B cell (primary cell): ENCODE measurements around the gene ARHGAP1. TPM values are rescaled to one million over a fixed set of nuclear protein-coding genes. Genes with fewer than 3 reads are reported as not detected.

Experiments used
- ATAC-seq: fragments of 200-7000 bp; cut with Tn5 transposase; one replicate; pipeline ENCODE4 v1.10.0; 2021; ENCODE audit warnings: low read depth, mild to moderate bottlenecking, moderate number of reproducible peaks, moderate library complexity
- CTCF ChIA-PET: fragments of 350-600 bp; sonication (Branson Sonifier 250); formaldehyde crosslinking; loops from one replicate; lab custom pipeline; 2021; ENCODE audit warnings: antibody characterized with exemption, inconsistent platforms; lab: Charles Lee
- POLR2A ChIA-PET: fragments of 350-600 bp; sonication (Branson Sonifier 250); formaldehyde crosslinking; loops from one replicate; lab custom pipeline; 2021; ENCODE audit warnings: antibody characterized with exemption; lab: Charles Lee
- DNase-seq: peaks from one replicate; pipeline ENCODE4 v3.0.0; 2013
- H2AFZ ChIP-seq: 2 replicates; pipeline ENCODE4 v1.6.1; 2012; ENCODE audit warnings: mild to moderate bottlenecking, low read depth, low read length; ENCODE audit not compliant: insufficient read depth, poor library complexity, severe bottlenecking
- H3K27ac ChIP-seq, 2 donors: 1 replicate in 1 of 2; 2 replicates in 1 of 2; pipeline ENCODE4 v1.5.1; 2012 to 2013; ENCODE audit warnings: low read length in 2 of 2, mild to moderate bottlenecking in 2 of 2, moderate library complexity in 1 of 2
- H3K27me3 ChIP-seq, 4 experiments: fragments of 200-600 bp in 1 of 4; sonication (generic) in 1 of 4; replicated peaks in 1 of 4; 1 replicate in 2 of 4; 2 replicates in 2 of 4; pipeline versions ENCODE4 v1.6.1 to v1.7.0; 2013 to 2016; ENCODE audit warnings: low read length in 3 of 4, mild to moderate bottlenecking in 2 of 4, mixed read lengths in 1 of 4, moderate library complexity in 1 of 4; ENCODE audit not compliant: insufficient read depth in 4 of 4, control insufficient read depth in 3 of 4; ENCODE audit errors: control extremely low read depth in 1 of 4
- H3K36me3 ChIP-seq, 2 experiments: replicated peaks in 1 of 2; 1 replicate in 1 of 2; 2 replicates in 1 of 2; pipeline versions ENCODE4 v1.6.1 to v1.7.1; 2013; ENCODE audit warnings: low read length in 1 of 2; ENCODE audit not compliant: insufficient read depth in 2 of 2, control insufficient read depth in 1 of 2; ENCODE audit errors: control extremely low read depth in 1 of 2, extremely low read depth in 1 of 2
- H3K4me1 ChIP-seq, 2 donors: fragments of 200-600 bp in 1 of 2; sonication (generic) in 1 of 2; 1 replicate in 1 of 2; 2 replicates in 1 of 2; pipeline versions ENCODE4 v1.5.1 to v1.6.1; 2013 to 2017; ENCODE audit warnings: low read length in 2 of 2; ENCODE audit not compliant: control insufficient read depth in 2 of 2, insufficient read depth in 2 of 2
- H3K4me2 ChIP-seq: replicated peaks from 2 replicates; pipeline ENCODE3; 2012; ENCODE audit warnings: mild to moderate bottlenecking, low read depth, low read length; ENCODE audit not compliant: poor library complexity, severe bottlenecking
- H3K4me3 ChIP-seq, 5 experiments: fragments of 200-600 bp in 1 of 5; sonication (generic) in 1 of 5; 1 replicate in 3 of 5; 2 replicates in 2 of 5; pipeline versions ENCODE4 v1.5.1 to v1.7.0; 2011 to 2016; ENCODE audit warnings: low read length in 4 of 5, mild to moderate bottlenecking in 4 of 5, low read depth in 2 of 5, control low read depth in 1 of 5, moderate library complexity in 1 of 5; ENCODE audit not compliant: insufficient read depth in 1 of 5; ENCODE audit errors: control extremely low read depth in 1 of 5, extremely low read depth in 1 of 5
- H3K79me2 ChIP-seq: fragments of 200-600 bp; sonication (generic); one replicate; pipeline ENCODE4 v1.6.0; 2016; ENCODE audit warnings: low read length; ENCODE audit not compliant: control insufficient read depth, insufficient read depth
- H3K9ac ChIP-seq: fragments of 200-600 bp; sonication (generic); 2 replicates; pipeline ENCODE4 v1.6.1; 2017; ENCODE audit warnings: mild to moderate bottlenecking, low read length, moderate library complexity
- H3K9me3 ChIP-seq, 3 donors: one replicate each; pipeline versions ENCODE4 v1.6.1 to v1.7.1; 2013; ENCODE audit warnings: low read length in 2 of 3; ENCODE audit not compliant: control insufficient read depth in 2 of 3, insufficient read depth in 1 of 3; ENCODE audit errors: control extremely low read depth in 1 of 3
- H4K20me1 ChIP-seq: 2 replicates; pipeline ENCODE4 v1.6.0; 2012; ENCODE audit warnings: mild to moderate bottlenecking, low read length; ENCODE audit not compliant: insufficient read depth, control insufficient read depth, poor library complexity, severe bottlenecking
- H3K27ac Mint-ChIP-seq: one replicate; pipeline ENCODE4 v1.8.0; 2021; ENCODE audit warnings: mixed read lengths
- H3K27me3 Mint-ChIP-seq: one replicate; pipeline ENCODE4 v1.8.0; 2021; ENCODE audit warnings: mixed read lengths
- H3K4me1 Mint-ChIP-seq: one replicate; pipeline ENCODE4 v1.8.0; 2021; ENCODE audit warnings: mixed read lengths
- H3K4me3 Mint-ChIP-seq: one replicate; pipeline ENCODE4 v1.8.0; 2021; ENCODE audit warnings: mixed read lengths
- H3K9me3 Mint-ChIP-seq: one replicate; pipeline ENCODE4 v1.8.0; 2022; ENCODE audit warnings: mixed read lengths; ENCODE audit not compliant: insufficient read depth
- EZH2 ChIP-seq: IDR thresholded peaks from 2 replicates; pipeline ENCODE4 v1.6.1; 2012; ENCODE audit warnings: borderline replicate concordance, low read depth, mild to moderate bottlenecking, moderate library complexity, low read length; ENCODE audit not compliant: insufficient read depth, poor library complexity, severe bottlenecking
- WGBS: methylation state at CpG from one replicate; pipeline ENCODE4 v1.1.5; 2013; ENCODE audit warnings: missing lambda C conversion rate; ENCODE audit not compliant: insufficient coverage; 5-methylcytosine and 5-hydroxymethylcytosine counted together
- intact Hi-C: fragments of 100-400 bp; cut with micrococcal nuclease; formaldehyde crosslinking; loops from one replicate; pipeline ENCODE4 v1.10.0; 2022
- polyA plus RNA-seq: library from polyadenylated mRNA; depleted of rRNA; stranded (reverse); fragments of >200 nt; gene quantifications from 2 replicates; pipeline ENCODE4 v1.2.3, GENCODE V29; 2012
- total RNA-seq, 2 donors: library from RNA; stranded (reverse); fragments of 120-200 nt in 1 of 2; gene quantifications; 1 replicate in 1 of 2; 2 replicates in 1 of 2; pipeline versions ENCODE4 v1.2.3 to v1.2.4, GENCODE V29; 2013 to 2022
- TF ChIP-seq, protein P1 (sequence below): fragments of 200-600 bp; IDR thresholded peaks from one replicate; pipeline ENCODE4 v1.8.0; 2022; ENCODE audit warnings: antibody characterized with exemption, mild to moderate bottlenecking

Gene ARHGAP1
- total and polyA plus RNA-seq, 2 donors (not counting 1 experiment from before 2014, with no cell fraction given): 33.9 to 55.0 TPM

DNA sequence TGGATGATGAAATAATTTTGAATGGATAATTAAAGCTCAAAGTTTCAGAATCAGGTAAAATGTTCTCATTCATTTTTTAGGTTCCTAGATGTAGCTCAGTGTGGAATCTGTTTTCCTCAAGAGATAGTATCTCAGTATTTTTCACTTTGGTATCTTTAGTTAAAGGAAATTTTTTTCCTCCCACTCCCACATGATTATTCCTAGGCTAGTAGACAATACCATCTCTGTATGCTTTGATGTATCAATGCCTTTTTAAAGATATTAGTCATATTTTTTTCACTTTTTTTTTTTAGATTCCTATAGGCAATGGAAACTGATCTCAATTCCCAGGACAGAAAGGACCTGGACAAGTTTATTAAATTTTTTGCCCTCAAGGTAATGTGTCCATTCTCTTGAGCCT lies 56.4 kb downstream of the ARHGAP1 start:
- ATAC-seq (no peak), DNase-seq (no peak)
- H3K79me2 ChIP-seq: peaks cover 10% of the 10 kb centered on the region
- H3K4me3 Mint-ChIP-seq: no peak overlapping the region
- intact Hi-C loops: no loop called here
- peaks cover 12 to 67% of the 10 kb centered on the region in 2 experiments for H3K36me3 ChIP-seq
- H2AFZ ChIP-seq: no peak overlapping the region
- no peak overlapping the region for H3K4me2 ChIP-seq
- peaks cover 0 to 3% (median 0%) of the 10 kb centered on the region in 3 donors for H3K9me3 ChIP-seq
- no peak overlapping the region for H3K27ac Mint-ChIP-seq
- H3K9ac ChIP-seq: no peak overlapping the region
- no peaks in the 10 kb centered on the region for H3K4me1 ChIP-seq
- no peaks in the 10 kb centered on the region for H3K27me3 ChIP-seq
- ChIA-PET POLR2A (no interaction called here), CTCF (interaction anchor here (0.5 to 1.3 kb wide), 3 partner anchors 10 to 34 kb away, joined by 3 to 4 read pairs (median 3); no protein-coding TSS in a partner anchor)
- H3K9me3 Mint-ChIP-seq: no peaks in the 10 kb centered on the region
- peaks cover 2% of the 10 kb centered on the region for H3K4me1 Mint-ChIP-seq
- no peak overlapping the region for H3K27ac ChIP-seq
- no peaks in the 10 kb centered on the region for H3K27me3 Mint-ChIP-seq
- no peak overlapping the region for H3K4me3 ChIP-seq
- peaks cover 15% of the 10 kb centered on the region for H4K20me1 ChIP-seq
- TF ChIP-seq, protein P1, sequence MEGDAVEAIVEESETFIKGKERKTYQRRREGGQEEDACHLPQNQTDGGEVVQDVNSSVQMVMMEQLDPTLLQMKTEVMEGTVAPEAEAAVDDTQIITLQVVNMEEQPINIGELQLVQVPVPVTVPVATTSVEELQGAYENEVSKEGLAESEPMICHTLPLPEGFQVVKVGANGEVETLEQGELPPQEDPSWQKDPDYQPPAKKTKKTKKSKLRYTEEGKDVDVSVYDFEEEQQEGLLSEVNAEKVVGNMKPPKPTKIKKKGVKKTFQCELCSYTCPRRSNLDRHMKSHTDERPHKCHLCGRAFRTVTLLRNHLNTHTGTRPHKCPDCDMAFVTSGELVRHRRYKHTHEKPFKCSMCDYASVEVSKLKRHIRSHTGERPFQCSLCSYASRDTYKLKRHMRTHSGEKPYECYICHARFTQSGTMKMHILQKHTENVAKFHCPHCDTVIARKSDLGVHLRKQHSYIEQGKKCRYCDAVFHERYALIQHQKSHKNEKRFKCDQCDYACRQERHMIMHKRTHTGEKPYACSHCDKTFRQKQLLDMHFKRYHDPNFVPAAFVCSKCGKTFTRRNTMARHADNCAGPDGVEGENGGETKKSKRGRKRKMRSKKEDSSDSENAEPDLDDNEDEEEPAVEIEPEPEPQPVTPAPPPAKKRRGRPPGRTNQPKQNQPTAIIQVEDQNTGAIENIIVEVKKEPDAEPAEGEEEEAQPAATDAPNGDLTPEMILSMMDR: no peak
- TF ChIP-seq EZH2: no peak

DNA sequence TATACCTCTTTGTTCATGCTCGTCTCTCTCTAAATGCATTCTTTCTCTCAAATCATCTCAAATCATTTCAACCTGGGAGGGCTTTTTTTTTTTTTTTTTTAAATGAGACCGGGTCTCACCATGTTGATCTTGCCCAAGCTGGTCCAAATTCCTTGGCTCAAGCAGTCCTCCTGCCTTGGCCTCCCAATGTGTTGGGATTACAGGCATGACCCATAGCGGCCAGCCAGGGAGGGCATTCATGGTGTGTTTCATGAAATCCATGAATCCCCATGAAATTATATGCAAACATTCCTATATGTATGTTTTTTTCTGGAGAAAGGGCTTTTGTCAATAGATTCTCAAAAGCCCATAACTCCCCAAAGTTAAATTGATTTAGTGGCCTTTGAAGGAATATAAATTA lies 56.9 kb downstream of the ARHGAP1 start:
- H3K27ac Mint-ChIP-seq: no peak overlapping the region
- 100% methylated on average over 1 of the region's 3 CpGs for WGBS

More for the DNA sequence above, 56.9 kb downstream of the ARHGAP1 start:
- H3K27me3 Mint-ChIP-seq: no peaks in the 10 kb centered on the region
- Histone ChIP-seq H3K4me2 (no peak overlapping the region), H3K9me3 (peaks cover 0 to 3% (median 0%) of the 10 kb centered on the region in 3 donors), H3K27ac (no peak overlapping the region), H3K4me3 (no peak overlapping the region), H3K27me3 (no peaks in the 10 kb centered on the region), H4K20me1 (peaks cover 15% of the 10 kb centered on the region), H3K36me3 (peaks cover 12 to 69% of the 10 kb centered on the region in 2 experiments), H2AFZ (no peak overlapping the region), H3K79me2 (peaks cover 10% of the 10 kb centered on the region), H3K4me1 (no peaks in the 10 kb centered on the region), H3K9ac (no peak overlapping the region)
- no peak for ATAC-seq
- intact Hi-C loops: no loop called here
- TF ChIP-seq, protein P1: no peak
- TF ChIP-seq EZH2: no peak
- no peaks in the 10 kb centered on the region for H3K9me3 Mint-ChIP-seq
- no peak overlapping the region for H3K4me3 Mint-ChIP-seq
- peaks cover 2% of the 10 kb centered on the region for H3K4me1 Mint-ChIP-seq
- no peak for DNase-seq
- POLR2A ChIA-PET: no interaction called here
- CTCF ChIA-PET: interaction anchor here (0.5 to 1.3 kb wide), 3 partner anchors 10 to 35 kb away, joined by 3 to 4 read pairs (median 3); no protein-coding TSS in a partner anchor
